Stimulated activated CD4-positive, alpha-beta T cell treated with anti-CD3 and anti-CD28 coated beads, Interleukin-12 subunit alpha, Interleukin-12 subunit beta, amount 100 ng/mL, for 48 hours (primary cell): ENCODE results near the gene GOLGA6L22.
A peak's percentile ranks its signal among the peaks of the same experiment; 100 is the strongest.
"Not testable (repeated sequence)": the region's sequence is repeated elsewhere in the genome, so short reads cannot be mapped to it uniquely, and the experiment has no call there.

Experiments used
- DNase-seq, 3 donors: peaks; one replicate each; pipeline ENCODE4 v3.0.0-alpha.2; 2020; ENCODE audit warnings: low read depth in 2 of 3, low spot score in 1 of 3

The GOLGA6L22 gene

GRCh38 chr15:22458603-22459002 lies at the start of gene GOLGA6L22:
TSS of gene GOLGA6L22 (plus strand) at chr15:22458903. CDS start at chr15:22458994, 91 bp downstream.
- not testable (repeated sequence) for DNase-seq

- DNase-seq: not testable (repeated sequence)
These were observed 41.4 kb upstream of the GOLGA6L22 start for GRCh38 chr15:22417288-22417687.

- not testable (repeated sequence) for DNase-seq
These were observed 40.9 kb upstream of the GOLGA6L22 start for GRCh38 chr15:22417795-22418194.

GRCh38 chr15:22418212-22418611 lies 40.5 kb upstream of the GOLGA6L22 start:
- not testable (repeated sequence) for DNase-seq

GRCh38 chr15:22418666-22419065 lies 40.0 kb upstream of the GOLGA6L22 start:
- not testable (repeated sequence) for DNase-seq

GRCh38 chr15:22420340-22420739 lies 38.4 kb upstream of the GOLGA6L22 start:
- DNase-seq: not testable (repeated sequence)

GRCh38 chr15:22429426-22429825 lies 29.3 kb upstream of the GOLGA6L22 start:
- DNase-seq: not testable (repeated sequence)

- DNase-seq: not testable (repeated sequence)
These were observed 27.0 kb upstream of the GOLGA6L22 start for GRCh38 chr15:22431687-22432086.

- peak in 2 of 3 donors; percentile 1 to 12 for DNase-seq
These were observed 35.9 kb downstream of the GOLGA6L22 start for GRCh38 chr15:22494490-22495113.

GRCh38 chr15:22497200-22497599 lies 38.5 kb downstream of the GOLGA6L22 start:
- not testable (repeated sequence) for DNase-seq

GRCh38 chr15:22498220-22498925 lies 39.7 kb downstream of the GOLGA6L22 start:
- not testable (repeated sequence) for DNase-seq

- not testable (repeated sequence) for DNase-seq
These were observed 43.6 kb downstream of the GOLGA6L22 start for GRCh38 chr15:22502272-22502671.

GRCh38 chr15:22506959-22507358 lies 48.3 kb downstream of the GOLGA6L22 start:
- DNase-seq: not testable (repeated sequence)

- not testable (repeated sequence) for DNase-seq
These were observed 57.4 kb downstream of the GOLGA6L22 start for GRCh38 chr15:22516140-22516539.
